Rectal smooth muscle tissue (tissue), 1 donor: ENCODE results near the gene BBIP1.
"Not testable (repeated sequence)": the region's sequence is repeated elsewhere in the genome, so short reads cannot be mapped to it uniquely, and the experiment has no call there.

ENCODE experiments used
- H3K27ac ChIP-seq: one replicate; pipeline ENCODE4 v1.7.0; 2013; ENCODE audit warnings: low read depth, low read length, inconsistent platforms
- H3K27me3 ChIP-seq: one replicate; pipeline ENCODE4 v1.7.0; 2013; ENCODE audit warnings: low read length; ENCODE audit not compliant: control insufficient read depth, insufficient read depth
- H3K36me3 ChIP-seq: one replicate; pipeline ENCODE4 v1.7.0; 2013; ENCODE audit warnings: low read length; ENCODE audit not compliant: control insufficient read depth, insufficient read depth
- H3K4me1 ChIP-seq: one replicate; pipeline ENCODE4 v1.7.0; 2013; ENCODE audit warnings: low read length; ENCODE audit not compliant: control insufficient read depth, insufficient read depth
- H3K4me3 ChIP-seq: one replicate; pipeline ENCODE4 v1.7.0; 2013; ENCODE audit warnings: low read length
- H3K9ac ChIP-seq: one replicate; pipeline ENCODE4 v1.7.0; 2013; ENCODE audit warnings: low read length

Gene BBIP1

DNA sequence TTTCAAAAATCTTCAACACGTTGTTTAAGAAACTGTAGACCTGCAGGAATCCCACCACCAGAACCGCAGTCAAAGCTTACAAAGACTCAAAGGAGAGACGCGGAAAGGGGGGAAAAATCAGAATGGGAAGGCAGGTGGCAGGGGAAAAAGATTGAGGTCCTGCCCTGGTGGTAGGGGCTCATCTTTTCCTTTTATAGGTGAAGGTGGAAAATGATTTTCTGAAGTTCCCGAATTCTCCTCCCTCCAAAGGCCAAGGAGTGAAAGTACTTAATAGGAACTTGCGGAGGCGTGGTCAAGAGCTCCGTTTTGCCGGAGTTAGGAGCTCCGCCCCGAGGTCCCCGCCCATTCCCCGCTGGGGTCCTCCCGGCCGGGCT is 724 bp downstream of the BBIP1 start:
- H3K9ac ChIP-seq: no peak overlapping the region
- H3K4me3 ChIP-seq: peak overlapping the region; percentile 97
- peaks cover 11% of the 10 kb centered on the region for H3K4me1 ChIP-seq
- peak overlapping the region; percentile 99 for H3K27ac ChIP-seq
- H3K27me3 ChIP-seq: no peaks in the 10 kb centered on the region
- H3K36me3 ChIP-seq: no peaks in the 10 kb centered on the region

DNA sequence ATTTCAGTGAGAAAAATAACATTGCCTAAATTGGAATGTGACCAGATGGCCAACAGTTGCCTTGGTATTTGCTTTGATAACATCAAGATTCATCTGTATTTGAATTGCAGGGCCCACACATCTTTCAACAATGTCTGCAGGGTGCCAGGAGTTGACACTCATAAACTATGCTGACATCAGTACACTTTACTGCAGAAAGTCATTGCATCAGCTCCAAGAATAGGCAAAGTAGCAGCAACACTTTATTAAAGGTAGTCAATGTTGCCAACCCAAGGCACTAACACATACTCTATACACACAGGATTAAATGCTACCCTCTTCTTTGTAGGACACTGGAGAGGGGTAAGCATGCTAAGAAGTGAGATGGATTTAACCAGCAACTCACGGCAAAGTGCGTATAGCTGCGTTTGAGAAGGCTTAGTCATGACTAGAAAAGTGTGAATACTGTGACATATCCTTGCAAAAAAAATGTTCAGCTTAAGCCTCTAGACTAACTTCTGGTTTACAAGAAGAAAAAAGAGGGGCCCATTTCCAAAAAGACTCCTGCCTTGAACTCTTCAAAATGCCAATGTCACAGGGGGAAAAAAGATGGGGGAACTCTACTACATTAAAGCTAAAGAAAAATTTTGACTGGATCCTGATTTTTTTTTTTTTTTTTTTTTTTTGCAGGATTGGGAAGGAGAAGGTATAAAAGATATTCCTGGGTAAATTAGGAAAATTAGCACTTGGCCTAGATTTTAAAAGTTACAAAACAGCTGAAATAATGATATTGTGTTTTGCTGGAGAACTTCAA is 2.2 kb downstream of the BBIP1 start:
- Histone ChIP-seq H3K27me3 (no peaks in the 10 kb centered on the region), H3K4me1 (peaks cover 9% of the 10 kb centered on the region), H3K27ac (no peak overlapping the region), H3K9ac (no peak overlapping the region), H3K4me3 (no peak overlapping the region), H3K36me3 (no peaks in the 10 kb centered on the region)

DNA sequence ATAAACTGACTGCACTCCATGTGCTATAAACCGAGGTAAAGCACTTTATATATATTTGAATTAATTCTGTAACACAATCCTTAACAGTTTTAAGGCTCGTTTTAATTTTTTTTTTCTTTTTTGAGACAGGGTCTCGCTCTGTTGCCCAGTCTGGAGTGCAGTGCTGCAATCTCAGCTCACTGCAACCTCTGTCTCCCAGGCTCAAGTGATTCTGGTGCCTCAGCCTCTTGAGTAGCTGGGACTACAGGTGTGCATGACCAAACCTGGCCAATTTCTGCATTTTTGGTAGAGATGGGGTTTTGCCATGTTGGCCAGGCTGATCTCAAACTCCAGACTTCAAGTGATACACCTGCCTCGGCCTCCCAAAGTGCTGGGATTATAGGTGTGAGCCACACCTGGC is 3.4 kb downstream of the BBIP1 start:
- H3K27me3 ChIP-seq, H3K4me3 ChIP-seq, H3K9ac ChIP-seq, H3K36me3 ChIP-seq, H3K27ac ChIP-seq, H3K4me1 ChIP-seq: not testable (repeated sequence)

DNA sequence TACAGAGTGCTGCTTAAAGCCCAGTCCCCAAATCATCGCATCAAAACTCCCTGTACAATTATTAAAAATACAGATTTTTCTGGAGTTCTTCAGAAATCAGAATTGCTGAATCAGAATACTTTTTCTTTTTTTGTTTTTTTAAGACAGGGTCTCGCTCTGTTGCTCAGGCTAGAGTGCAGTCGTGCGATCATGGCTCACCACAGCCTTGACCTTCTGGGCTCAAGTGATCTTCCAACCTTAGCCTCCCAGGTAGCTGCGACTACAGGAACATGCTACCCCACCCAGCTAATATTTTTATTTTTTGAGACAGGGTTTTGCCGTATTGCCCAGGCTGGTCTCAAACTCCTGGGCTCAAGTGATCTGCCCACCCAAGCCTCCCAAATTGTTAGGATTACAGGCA is 3.9 kb downstream of the BBIP1 start:
- H3K27ac ChIP-seq: no peak overlapping the region
- no peaks in the 10 kb centered on the region for H3K27me3 ChIP-seq
- no peaks in the 10 kb centered on the region for H3K36me3 ChIP-seq
- peaks cover 7% of the 10 kb centered on the region for H3K4me1 ChIP-seq
- H3K4me3 ChIP-seq: no peak overlapping the region
- H3K9ac ChIP-seq: no peak overlapping the region

DNA sequence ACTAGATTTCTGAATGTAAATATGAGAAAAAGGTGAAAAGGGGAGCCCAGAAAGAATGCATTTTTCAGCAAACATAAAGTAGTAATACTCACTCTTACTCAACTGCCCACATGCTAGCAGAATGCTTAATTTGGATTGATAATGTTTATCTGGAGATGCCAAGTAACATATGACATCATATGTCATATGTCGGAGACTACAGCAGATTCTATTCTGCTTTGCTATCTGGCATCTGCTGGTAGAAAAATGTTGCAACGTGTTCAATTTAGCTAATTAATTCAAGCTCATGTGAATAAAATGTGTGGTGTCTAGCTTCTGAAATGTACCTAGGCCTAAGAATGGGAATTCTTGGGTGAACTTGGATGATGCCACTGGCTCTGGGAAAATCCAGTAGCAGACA is 4.5 kb downstream of the BBIP1 start:
- H3K4me3 ChIP-seq: no peak overlapping the region
- no peaks in the 10 kb centered on the region for H3K36me3 ChIP-seq
- H3K4me1 ChIP-seq: peaks cover 7% of the 10 kb centered on the region
- no peak overlapping the region for H3K27ac ChIP-seq
- H3K9ac ChIP-seq: no peak overlapping the region
- H3K27me3 ChIP-seq: no peaks in the 10 kb centered on the region

DNA sequence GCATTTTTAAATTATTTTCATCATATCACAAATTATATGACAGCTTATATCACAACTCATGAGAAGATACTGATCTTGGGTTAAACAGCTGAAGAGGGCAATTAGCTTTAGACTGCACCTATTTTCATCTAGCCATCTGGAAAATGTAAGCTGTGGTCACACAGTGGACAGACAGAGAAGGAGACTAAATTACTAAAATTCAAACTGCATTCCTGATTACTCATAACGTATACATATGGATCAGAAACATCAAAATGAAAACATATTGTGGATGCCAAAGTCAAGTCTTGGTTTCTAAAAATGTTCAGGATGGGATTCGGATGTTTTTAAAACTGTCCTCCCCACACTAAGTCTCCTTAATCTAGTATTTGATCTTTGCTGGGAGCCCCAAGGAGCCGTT is 6.6 kb downstream of the BBIP1 start:
- H3K4me3 ChIP-seq: no peak overlapping the region
- H3K27ac ChIP-seq: no peak overlapping the region
- H3K36me3 ChIP-seq: no peaks in the 10 kb centered on the region
- peaks cover under 1% of the 10 kb centered on the region for H3K4me1 ChIP-seq
- no peaks in the 10 kb centered on the region for H3K27me3 ChIP-seq
- H3K9ac ChIP-seq: no peak overlapping the region

DNA sequence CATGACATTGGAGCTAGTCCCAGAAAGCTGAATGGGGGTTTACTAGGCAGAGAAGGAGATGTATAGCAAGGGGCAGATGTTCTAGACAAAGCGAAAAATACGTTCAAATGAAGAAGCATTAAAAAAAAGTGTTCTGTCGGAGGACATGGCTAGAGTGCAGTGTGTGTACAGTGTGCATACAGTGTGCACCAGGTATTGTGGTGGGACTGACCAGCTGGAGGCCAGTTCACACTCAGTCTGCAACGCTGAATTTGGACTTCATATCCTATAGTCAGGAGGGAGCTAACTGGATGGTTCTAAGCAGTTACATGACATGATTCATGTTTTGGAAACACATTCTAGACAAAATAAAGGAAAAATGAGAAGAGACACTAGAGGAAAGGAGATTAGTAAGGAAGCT is 8.8 kb downstream of the BBIP1 start:
- H3K4me1 ChIP-seq: no peaks in the 10 kb centered on the region
- H3K36me3 ChIP-seq: no peaks in the 10 kb centered on the region
- H3K27me3 ChIP-seq: no peaks in the 10 kb centered on the region
- no peak overlapping the region for H3K9ac ChIP-seq
- H3K27ac ChIP-seq: no peak overlapping the region
- H3K4me3 ChIP-seq: no peak overlapping the region

DNA sequence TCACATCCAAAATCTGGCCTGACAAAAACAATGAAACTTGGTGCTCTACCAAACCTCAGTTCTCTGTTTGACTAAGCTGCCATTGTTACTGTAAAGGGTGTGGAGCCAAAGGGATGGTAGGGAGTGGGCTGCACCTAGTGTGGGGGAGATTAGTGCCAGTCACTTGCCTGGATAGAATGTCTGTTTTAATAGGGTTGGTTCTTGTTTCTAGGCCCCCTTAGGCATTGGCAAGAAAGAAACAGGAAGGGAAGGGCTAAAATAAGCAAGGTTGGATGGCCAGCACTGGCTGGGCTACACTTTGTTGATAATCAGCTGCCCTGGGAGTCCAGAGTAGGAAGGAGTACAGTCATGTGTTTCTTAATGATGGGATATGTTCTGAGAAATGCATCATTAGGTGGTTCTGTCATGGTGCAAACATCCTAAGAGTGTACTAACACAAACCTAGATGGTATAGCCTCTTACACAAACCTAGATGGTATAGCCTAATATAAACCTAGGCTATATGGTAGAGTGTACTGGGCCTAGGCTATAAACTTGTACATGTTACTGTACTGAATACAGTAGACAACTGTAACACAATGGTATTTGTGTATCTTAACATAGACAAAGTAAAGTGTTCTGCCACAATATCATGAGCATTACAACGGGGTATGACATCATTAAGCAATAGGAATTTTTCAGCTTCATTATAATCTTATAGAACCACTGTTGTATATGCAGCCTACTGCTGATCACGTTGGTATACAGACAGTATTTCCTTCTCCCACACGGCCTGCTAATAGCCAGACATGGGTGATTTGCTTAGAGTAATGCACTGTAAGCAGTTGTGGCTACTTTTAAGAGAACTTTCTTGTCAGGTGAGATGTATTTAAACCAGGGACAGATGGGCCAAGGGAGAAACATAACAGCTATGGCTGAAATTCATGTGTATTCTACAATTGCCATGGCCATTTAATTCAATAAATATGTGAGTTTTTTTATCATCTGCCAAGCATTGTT is 15.4 kb downstream of the BBIP1 start:
- Histone ChIP-seq H3K9ac (no peak overlapping the region), H3K36me3 (peaks cover 10% of the 10 kb centered on the region), H3K4me1 (no peaks in the 10 kb centered on the region), H3K27me3 (no peaks in the 10 kb centered on the region), H3K27ac (no peak overlapping the region), H3K4me3 (no peak overlapping the region)

DNA sequence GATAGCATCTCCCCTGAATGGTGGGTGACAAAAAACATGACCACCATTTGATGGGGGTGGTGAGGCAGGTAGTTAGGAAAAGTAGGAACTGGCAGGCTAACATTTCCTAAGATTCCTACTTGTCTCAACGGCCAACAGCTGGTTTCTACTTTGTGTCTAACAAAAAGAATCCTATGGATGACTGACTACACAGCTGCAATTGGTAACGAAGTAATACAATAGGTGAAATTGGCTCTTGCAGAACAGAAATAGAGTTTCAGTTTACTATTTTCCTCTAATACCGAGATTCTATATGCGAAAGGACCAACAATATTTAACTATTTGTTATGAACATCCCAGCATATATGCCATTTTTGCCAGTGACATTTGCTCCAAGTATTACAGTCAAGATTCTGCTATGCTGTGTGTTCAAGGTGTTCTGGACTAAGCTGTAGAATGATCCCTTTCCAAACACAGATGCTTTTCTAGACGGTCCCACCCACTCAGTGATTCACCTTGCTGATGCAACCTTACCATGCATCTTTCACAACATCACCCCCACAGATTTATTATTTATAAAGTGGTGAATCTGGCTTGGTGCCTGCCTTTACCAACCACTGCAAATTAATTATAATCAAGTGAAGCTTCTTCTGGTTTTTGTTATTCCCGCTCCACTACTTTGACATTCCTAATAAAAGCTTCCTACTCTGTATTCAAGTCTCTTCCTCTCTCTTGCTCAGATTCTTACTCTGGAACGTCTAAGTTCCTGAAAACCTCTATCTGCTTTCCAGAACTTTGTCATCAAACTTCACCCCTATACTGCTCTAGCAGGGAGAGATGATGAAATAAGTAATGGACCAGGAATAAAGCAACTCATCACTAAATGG is 16.8 kb downstream of the BBIP1 start:
- peaks cover 1% of the 10 kb centered on the region for H3K4me1 ChIP-seq
- no peak overlapping the region for H3K27ac ChIP-seq
- H3K27me3 ChIP-seq: no peaks in the 10 kb centered on the region
- no peak overlapping the region for H3K4me3 ChIP-seq
- no peak overlapping the region for H3K9ac ChIP-seq
- peaks cover 11% of the 10 kb centered on the region for H3K36me3 ChIP-seq

DNA sequence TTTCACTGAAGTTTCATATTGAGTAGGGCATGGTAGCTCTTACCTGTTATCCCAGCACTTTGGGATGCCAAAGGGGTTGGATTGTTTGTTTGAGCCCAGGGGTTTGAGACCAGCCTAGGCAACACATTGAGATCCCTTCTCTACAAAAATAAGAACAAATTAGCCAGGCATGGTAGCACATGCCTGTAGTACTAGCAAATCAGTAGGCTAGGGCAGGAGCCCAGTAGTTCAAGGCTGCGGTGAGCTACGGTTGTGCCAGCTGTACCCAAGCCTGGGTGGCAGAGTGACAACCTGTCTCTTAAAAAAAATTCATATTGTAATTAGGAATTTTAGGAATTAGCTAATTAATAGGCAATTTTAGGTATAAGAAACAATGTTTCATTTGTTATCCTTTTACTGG is 18.0 kb downstream of the BBIP1 start:
- no peak overlapping the region for H3K4me3 ChIP-seq
- H3K4me1 ChIP-seq: peaks cover 5% of the 10 kb centered on the region
- H3K27ac ChIP-seq: no peak overlapping the region
- no peaks in the 10 kb centered on the region for H3K27me3 ChIP-seq
- peaks cover 16% of the 10 kb centered on the region for H3K36me3 ChIP-seq
- H3K9ac ChIP-seq: no peak overlapping the region

DNA sequence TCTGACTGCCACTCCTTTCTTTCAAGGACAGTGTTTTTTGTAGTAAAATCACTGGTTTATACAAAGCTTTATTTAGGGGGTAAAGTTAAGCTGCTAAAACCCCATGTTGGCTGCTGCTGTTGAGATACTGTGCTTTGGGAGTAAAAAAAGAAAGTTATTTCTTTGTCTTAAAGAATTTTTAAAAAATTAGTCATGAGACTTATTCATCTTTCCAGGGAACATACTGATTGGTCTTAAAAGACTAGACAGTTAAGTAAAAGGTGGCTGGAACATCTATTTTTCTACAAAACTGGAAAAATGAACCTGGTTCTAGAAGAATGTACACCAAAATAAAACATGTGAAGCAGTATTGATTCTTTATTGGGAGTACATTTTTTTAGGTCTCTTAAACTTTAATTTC is 20.6 kb downstream of the BBIP1 start:
- H3K4me1 ChIP-seq: peaks cover 5% of the 10 kb centered on the region
- H3K4me3 ChIP-seq: no peak overlapping the region
- H3K36me3 ChIP-seq: peaks cover 21% of the 10 kb centered on the region
- H3K27me3 ChIP-seq: no peaks in the 10 kb centered on the region
- no peak overlapping the region for H3K9ac ChIP-seq
- no peak overlapping the region for H3K27ac ChIP-seq

DNA sequence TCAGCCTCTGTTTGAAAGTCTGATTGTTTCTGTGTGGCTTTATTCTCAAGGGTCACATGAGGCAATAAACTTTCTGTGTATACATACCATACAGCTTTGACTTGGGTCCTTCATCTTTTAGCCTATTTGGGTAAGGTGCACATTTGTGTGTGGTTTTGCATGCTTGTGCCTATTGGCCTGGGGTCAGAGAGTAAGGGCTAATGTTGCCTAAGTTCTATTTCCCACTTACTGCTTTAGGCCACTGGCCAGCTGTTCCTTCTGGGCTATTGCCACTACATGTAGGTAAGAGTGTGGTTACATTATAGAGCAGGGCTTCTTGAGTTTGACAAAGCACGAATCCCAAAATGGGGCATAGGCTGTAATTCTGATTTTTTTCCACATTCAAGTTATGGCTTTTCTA is 21.8 kb downstream of the BBIP1 start:
- no peak overlapping the region for H3K9ac ChIP-seq
- peaks cover 5% of the 10 kb centered on the region for H3K4me1 ChIP-seq
- H3K36me3 ChIP-seq: peaks cover 18% of the 10 kb centered on the region
- H3K27ac ChIP-seq: no peak overlapping the region
- H3K4me3 ChIP-seq: no peak overlapping the region
- H3K27me3 ChIP-seq: no peaks in the 10 kb centered on the region
